Gastrocnemius medialis (tissue), 4 donors: ENCODE results near the gene AGAP2.
"Not testable (repeated sequence)": the region's sequence is repeated elsewhere in the genome, so short reads cannot be mapped to it uniquely, and the experiment has no call there.

Source experiments
- CTCF ChIP-seq, 5 experiments: fragments of 450-650 bp in 3 of 5; fragments of 200-600 bp in 2 of 5; sonication (generic) in 2 of 5; IDR thresholded peaks in 4 of 5; conservative IDR thresholded peaks in 1 of 5; 1 replicate in 4 of 5; 2 replicates in 1 of 5; pipeline ENCODE4 v1.5.1; 2016 to 2019; ENCODE audit warnings: antibody characterized with exemption in 5 of 5, mild to moderate bottlenecking in 3 of 5, moderate library complexity in 3 of 5
- POLR2A ChIP-seq, 2 donors: fragments of 450-650 bp; IDR thresholded peaks; one replicate each; pipeline ENCODE4 v1.6.1; 2017; ENCODE audit warnings: antibody characterized with exemption in 2 of 2, mild to moderate bottlenecking in 2 of 2, moderate library complexity in 2 of 2

GRCh38 chr12:57677947-57678346, 60.6 kb downstream of the AGAP2 start:
- TF ChIP-seq CTCF (IDR thresholded peaks at IDR 0.05 in 4 of 5, conservative IDR thresholded peaks at IDR 0.05 in 1 of 5); POLR2A (IDR thresholded peaks at IDR 0.05): not testable (repeated sequence)
